Measurements from ENCODE around the gene MPHOSPH10.

- TF ChIP-seq ZNF513 (CRISPR knock-in tag; conservative IDR thresholded peaks at IDR 0.05) = no peak
- TF ChIP-seq, protein P1, sequence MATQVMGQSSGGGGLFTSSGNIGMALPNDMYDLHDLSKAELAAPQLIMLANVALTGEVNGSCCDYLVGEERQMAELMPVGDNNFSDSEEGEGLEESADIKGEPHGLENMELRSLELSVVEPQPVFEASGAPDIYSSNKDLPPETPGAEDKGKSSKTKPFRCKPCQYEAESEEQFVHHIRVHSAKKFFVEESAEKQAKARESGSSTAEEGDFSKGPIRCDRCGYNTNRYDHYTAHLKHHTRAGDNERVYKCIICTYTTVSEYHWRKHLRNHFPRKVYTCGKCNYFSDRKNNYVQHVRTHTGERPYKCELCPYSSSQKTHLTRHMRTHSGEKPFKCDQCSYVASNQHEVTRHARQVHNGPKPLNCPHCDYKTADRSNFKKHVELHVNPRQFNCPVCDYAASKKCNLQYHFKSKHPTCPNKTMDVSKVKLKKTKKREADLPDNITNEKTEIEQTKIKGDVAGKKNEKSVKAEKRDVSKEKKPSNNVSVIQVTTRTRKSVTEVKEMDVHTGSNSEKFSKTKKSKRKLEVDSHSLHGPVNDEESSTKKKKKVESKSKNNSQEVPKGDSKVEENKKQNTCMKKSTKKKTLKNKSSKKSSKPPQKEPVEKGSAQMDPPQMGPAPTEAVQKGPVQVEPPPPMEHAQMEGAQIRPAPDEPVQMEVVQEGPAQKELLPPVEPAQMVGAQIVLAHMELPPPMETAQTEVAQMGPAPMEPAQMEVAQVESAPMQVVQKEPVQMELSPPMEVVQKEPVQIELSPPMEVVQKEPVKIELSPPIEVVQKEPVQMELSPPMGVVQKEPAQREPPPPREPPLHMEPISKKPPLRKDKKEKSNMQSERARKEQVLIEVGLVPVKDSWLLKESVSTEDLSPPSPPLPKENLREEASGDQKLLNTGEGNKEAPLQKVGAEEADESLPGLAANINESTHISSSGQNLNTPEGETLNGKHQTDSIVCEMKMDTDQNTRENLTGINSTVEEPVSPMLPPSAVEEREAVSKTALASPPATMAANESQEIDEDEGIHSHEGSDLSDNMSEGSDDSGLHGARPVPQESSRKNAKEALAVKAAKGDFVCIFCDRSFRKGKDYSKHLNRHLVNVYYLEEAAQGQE (IDR thresholded peaks at IDR 0.05; ENCODE audit: borderline replicate concordance in 1 of 2, low read depth in 1 of 2, low read length in 2 of 2) = no peak
- TF ChIP-seq, protein P2, sequence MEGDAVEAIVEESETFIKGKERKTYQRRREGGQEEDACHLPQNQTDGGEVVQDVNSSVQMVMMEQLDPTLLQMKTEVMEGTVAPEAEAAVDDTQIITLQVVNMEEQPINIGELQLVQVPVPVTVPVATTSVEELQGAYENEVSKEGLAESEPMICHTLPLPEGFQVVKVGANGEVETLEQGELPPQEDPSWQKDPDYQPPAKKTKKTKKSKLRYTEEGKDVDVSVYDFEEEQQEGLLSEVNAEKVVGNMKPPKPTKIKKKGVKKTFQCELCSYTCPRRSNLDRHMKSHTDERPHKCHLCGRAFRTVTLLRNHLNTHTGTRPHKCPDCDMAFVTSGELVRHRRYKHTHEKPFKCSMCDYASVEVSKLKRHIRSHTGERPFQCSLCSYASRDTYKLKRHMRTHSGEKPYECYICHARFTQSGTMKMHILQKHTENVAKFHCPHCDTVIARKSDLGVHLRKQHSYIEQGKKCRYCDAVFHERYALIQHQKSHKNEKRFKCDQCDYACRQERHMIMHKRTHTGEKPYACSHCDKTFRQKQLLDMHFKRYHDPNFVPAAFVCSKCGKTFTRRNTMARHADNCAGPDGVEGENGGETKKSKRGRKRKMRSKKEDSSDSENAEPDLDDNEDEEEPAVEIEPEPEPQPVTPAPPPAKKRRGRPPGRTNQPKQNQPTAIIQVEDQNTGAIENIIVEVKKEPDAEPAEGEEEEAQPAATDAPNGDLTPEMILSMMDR (CRISPR knock-in tag; IDR thresholded peaks at IDR 0.05) = no peak
- no peak for TF ChIP-seq PHF20 (CRISPR knock-in tag; IDR thresholded peaks at IDR 0.05)
- TF ChIP-seq, protein P3, sequence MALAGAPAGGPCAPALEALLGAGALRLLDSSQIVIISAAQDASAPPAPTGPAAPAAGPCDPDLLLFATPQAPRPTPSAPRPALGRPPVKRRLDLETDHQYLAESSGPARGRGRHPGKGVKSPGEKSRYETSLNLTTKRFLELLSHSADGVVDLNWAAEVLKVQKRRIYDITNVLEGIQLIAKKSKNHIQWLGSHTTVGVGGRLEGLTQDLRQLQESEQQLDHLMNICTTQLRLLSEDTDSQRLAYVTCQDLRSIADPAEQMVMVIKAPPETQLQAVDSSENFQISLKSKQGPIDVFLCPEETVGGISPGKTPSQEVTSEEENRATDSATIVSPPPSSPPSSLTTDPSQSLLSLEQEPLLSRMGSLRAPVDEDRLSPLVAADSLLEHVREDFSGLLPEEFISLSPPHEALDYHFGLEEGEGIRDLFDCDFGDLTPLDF (CRISPR knock-in tag; IDR thresholded peaks at IDR 0.05) = no peak
- no peak for TF ChIP-seq MTA3 (CRISPR knock-in tag; IDR thresholded peaks at IDR 0.05)
- TF ChIP-seq, protein P4, sequence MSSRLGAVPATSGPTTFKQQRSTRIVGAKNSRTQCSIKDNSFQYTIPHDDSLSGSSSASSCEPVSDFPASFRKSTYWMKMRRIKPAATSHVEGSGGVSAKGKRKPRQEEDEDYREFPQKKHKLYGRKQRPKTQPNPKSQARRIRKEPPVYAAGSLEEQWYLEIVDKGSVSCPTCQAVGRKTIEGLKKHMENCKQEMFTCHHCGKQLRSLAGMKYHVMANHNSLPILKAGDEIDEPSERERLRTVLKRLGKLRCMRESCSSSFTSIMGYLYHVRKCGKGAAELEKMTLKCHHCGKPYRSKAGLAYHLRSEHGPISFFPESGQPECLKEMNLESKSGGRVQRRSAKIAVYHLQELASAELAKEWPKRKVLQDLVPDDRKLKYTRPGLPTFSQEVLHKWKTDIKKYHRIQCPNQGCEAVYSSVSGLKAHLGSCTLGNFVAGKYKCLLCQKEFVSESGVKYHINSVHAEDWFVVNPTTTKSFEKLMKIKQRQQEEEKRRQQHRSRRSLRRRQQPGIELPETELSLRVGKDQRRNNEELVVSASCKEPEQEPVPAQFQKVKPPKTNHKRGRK (CRISPR knock-in tag; IDR thresholded peaks at IDR 0.05) = no peak
- no peak for TF ChIP-seq GATAD1 (CRISPR knock-in tag; IDR thresholded peaks at IDR 0.05)
- TF ChIP-seq ZSCAN21 (CRISPR knock-in tag; IDR thresholded peaks at IDR 0.05; ENCODE audit: borderline replicate concordance) = no peak
Measured at GRCh38 chr2:71151620-71152019, 21.2 kb downstream of the MPHOSPH10 start.
